ENCODE measurements around the gene NAGLU. TPM values are rescaled to one million over a fixed set of nuclear protein-coding genes. Genes with fewer than 3 reads are reported as not detected.

Gene NAGLU
- total RNA-seq, 4 donors from 2014 or later = 32.9 to 50.5 (median 36.7) TPM

GRCh38 chr17:42529061-42529460 is 7.0 kb upstream of the NAGLU start:
- TF ChIP-seq CTCF (IDR thresholded peaks at IDR 0.05) = no peak
- TF ChIP-seq POLR2A (IDR thresholded peaks at IDR 0.05) = no peak
- WGBS, 2 donors = 34% methylated on average over 3 of the region's 3 CpGs
- no peak for DNase-seq (ENCODE audit: low spot score in 2 of 2)
- no peak overlapping the region for H3K4me3 ChIP-seq (ENCODE audit: low read depth, poor library complexity, severe bottlenecking)
- intact Hi-C loops (cut with DNase I; ENCODE audit: low total_unique reads) = loop anchor here (5.0 kb wide), 1 partner anchor 107 kb away; the partner anchor contains the start of gene CAVIN1

- WGBS, 2 donors = 84 to 93% methylated on average over 2 of the region's 2 CpGs
- no peak for DNase-seq (ENCODE audit: low spot score in 2 of 2)
- H3K4me3 ChIP-seq (ENCODE audit: low read depth, poor library complexity, severe bottlenecking) = no peak overlapping the region
- intact Hi-C loops (cut with DNase I; ENCODE audit: low total_unique reads) = no loop called here
- no peak for TF ChIP-seq POLR2A (IDR thresholded peaks at IDR 0.05)
- no peak for TF ChIP-seq CTCF (IDR thresholded peaks at IDR 0.05)
Observed at GRCh38 chr17:42530952-42531454, 5.0 kb upstream of the NAGLU start.

GRCh38 chr17:42531455-42532354 is 4.3 kb upstream of the NAGLU start:
- DNase-seq (ENCODE audit: low spot score in 2 of 2) = no peak
- intact Hi-C loops (cut with DNase I; ENCODE audit: low total_unique reads) = no loop called here
- 12 to 17% methylated on average over 40 to 58 of the region's 60 CpGs for WGBS, 2 donors
- TF ChIP-seq POLR2A (IDR thresholded peaks at IDR 0.05) (no peak), CTCF (IDR thresholded peaks at IDR 0.05) (peak in 1 of 3 donors; percentile 46)
- H3K4me3 ChIP-seq (ENCODE audit: low read depth, poor library complexity, severe bottlenecking) = peak overlapping the region; percentile 25

- intact Hi-C loops (cut with DNase I; ENCODE audit: low total_unique reads) = no loop called here
- TF ChIP-seq CTCF (IDR thresholded peaks at IDR 0.05) (no peak), POLR2A (IDR thresholded peaks at IDR 0.05) (no peak)
- DNase-seq (ENCODE audit: low spot score in 2 of 2) = no peak
- peak overlapping the region; percentile 62 for H3K4me3 ChIP-seq (ENCODE audit: low read depth, poor library complexity, severe bottlenecking)
- WGBS, 2 donors = 36 to 42% methylated on average over 26 of the region's 26 CpGs
Observed at GRCh38 chr17:42535155-42536047, 640 bp upstream of the NAGLU start.

GRCh38 chr17:42536372-42537155 is 523 bp downstream of the NAGLU start:
- DNase-seq (ENCODE audit: low spot score in 2 of 2) = peak; percentile 63 to 96
- intact Hi-C loops (cut with DNase I; ENCODE audit: low total_unique reads) = no loop called here
- WGBS, 2 donors = 0 to 2% methylated on average over 5 to 51 of the region's 65 CpGs
- TF ChIP-seq CTCF (IDR thresholded peaks at IDR 0.05) (no peak), POLR2A (IDR thresholded peaks at IDR 0.05) (no peak)
- H3K4me3 ChIP-seq (ENCODE audit: low read depth, poor library complexity, severe bottlenecking) = peak overlapping the region; percentile 62

Measured in lower leg skin (tissue), 4 donors.